Measurements from ENCODE around the gene AP4E1. TPM values are rescaled to one million over a fixed set of nuclear protein-coding genes. Genes with fewer than 3 reads are reported as not detected.
"Not testable (repeated sequence)": the region's sequence is repeated elsewhere in the genome, so short reads cannot be mapped to it uniquely, and the experiment has no call there.

AP4E1 gene
- total RNA-seq, 1 donor from 2014 or later: 7.3 TPM

- no peak for DNase-seq (ENCODE audit: low spot score)
Measured at GRCh38 chr15:50945725-50946124, 37.2 kb downstream of the AP4E1 start.

GRCh38 chr15:50950745-50951144, 42.3 kb downstream of the AP4E1 start:
- DNase-seq (ENCODE audit: low spot score): not testable (repeated sequence)

- DNase-seq (ENCODE audit: low spot score): no peak
Measured at GRCh38 chr15:50953302-50953701, 44.8 kb downstream of the AP4E1 start.

- not testable (repeated sequence) for DNase-seq (ENCODE audit: low spot score)
Measured at GRCh38 chr15:50954837-50955236, 46.4 kb downstream of the AP4E1 start.

GRCh38 chr15:50959717-50960116, 51.2 kb downstream of the AP4E1 start:
- DNase-seq (ENCODE audit: low spot score): no peak

- no peak for DNase-seq (ENCODE audit: low spot score)
Measured at GRCh38 chr15:50964075-50964474, 55.6 kb downstream of the AP4E1 start.

DNA sequence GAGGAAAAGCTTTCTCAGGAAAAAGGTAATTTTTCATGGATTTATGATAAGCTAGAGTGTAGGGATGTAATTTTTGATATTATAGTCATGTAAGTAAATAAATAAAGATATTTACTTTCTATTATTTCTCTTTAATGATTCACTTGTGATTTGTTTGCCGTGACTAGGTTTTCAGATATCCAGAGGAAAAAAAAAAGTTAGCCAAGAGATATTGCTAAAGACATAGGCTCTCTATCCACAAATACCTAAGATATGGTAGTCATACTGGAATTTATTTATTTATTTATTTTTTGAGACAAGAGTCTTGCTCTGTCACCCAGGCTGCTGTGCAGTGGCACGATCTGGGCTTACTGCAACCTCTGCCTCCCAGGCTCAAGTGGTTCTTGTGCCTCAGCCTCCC, 59.9 kb downstream of the AP4E1 start:
- DNase-seq (ENCODE audit: low spot score): no peak

GRCh38 chr15:50970524-50970923, 62.0 kb downstream of the AP4E1 start:
- DNase-seq (ENCODE audit: low spot score): no peak

DNA sequence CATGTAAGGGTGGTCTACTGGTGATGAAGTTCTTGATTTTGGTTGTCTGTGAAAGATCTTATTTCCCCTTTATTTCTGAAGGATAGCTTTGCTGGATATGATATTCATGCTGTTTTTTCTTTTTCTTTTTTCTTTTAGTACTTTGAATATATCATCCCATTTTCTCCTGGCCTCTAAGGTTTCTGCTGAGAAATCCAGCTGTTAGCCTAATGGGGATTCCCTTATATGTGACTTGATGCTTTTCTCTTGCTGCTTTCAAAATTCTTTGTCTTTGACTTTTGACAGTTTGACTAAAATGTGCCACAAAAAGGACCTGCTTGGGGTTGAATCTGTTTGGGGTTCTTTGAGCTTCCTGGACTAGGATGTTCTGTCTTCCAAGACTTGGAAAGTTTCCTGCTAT, 62.6 kb downstream of the AP4E1 start:
- DNase-seq (ENCODE audit: low spot score): no peak

DNA sequence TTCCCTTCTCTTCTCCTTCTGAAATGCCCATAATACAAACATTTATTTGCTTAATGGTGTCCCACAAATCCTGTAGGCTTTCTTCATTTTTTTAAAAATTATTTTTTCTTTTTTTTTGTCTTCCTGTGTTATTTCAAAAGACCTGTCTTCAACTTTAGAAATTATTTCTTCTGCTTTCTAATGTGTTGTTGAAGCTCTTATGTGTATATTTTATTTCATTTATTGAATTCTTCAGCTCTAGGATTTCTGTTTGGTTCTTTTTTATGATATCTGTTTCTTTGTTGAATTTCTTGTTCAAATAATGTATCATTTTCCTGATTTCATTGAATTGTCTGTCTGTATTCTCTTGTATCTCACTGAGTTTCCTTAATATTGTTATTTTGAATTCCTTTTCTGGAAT, 63.1 kb downstream of the AP4E1 start:
- no peak for DNase-seq (ENCODE audit: low spot score)

GRCh38 chr15:50973605-50974004, 65.1 kb downstream of the AP4E1 start:
- no peak for DNase-seq (ENCODE audit: low spot score)

- DNase-seq (ENCODE audit: low spot score): no peak
Measured at GRCh38 chr15:50977162-50977561, 68.7 kb downstream of the AP4E1 start.

- DNase-seq (ENCODE audit: low spot score): no peak
Measured at GRCh38 chr15:50978580-50978979, 70.1 kb downstream of the AP4E1 start.

DNA sequence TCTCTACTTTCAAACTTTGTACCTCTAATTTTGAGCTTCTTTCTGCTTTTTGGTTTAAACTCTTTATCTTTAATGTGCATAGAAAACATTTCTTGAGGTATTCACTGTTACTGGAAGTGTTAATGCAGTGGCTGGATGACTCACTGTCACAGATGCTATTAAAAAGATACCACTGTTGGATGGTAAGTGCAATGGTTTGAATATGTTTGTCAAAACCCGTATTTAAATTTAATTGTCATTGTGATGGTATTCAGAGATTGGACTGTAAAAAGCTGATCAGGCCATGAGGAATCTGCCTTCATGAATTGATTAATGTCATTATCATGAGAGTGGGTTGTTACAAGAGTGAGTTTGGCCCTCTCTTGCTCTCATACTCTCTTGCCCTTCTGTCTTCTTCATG, 70.6 kb downstream of the AP4E1 start:
- no peak for DNase-seq (ENCODE audit: low spot score)

- no peak for DNase-seq (ENCODE audit: low spot score)
Measured at GRCh38 chr15:50993598-50993997, 85.1 kb downstream of the AP4E1 start.

- no peak for DNase-seq (ENCODE audit: low spot score)
Measured at GRCh38 chr15:50996641-50997040, 88.2 kb downstream of the AP4E1 start.

DNA sequence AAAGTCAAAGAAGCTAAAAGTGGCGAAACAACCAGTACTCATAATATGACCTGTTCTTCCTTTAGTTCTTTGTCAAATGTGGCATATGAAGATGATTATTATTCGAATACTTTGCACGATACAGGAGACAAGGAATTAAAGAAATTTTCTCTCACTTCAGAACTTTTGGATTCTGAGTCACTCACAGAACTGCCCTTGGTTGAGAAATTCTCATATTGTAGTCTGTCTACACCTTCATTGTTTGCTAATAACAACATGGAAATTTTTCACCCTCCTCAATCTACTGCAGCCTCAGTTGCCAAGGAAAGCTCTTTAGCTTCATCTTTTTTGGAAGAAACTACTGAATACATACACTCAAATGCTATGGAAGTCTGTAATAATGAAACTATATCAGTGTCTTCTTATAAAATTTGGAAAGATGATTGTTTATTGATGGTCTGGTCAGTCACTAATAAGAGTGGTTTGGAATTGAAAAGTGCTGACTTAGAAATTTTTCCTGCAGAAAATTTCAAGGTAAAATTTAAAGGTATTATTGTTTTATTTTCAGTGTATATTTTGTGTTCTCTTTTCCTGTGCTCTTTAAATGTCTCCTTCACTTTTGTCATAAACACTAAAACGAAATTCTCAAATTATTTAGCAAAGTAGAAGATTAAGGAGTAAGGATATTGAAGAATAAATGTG, 89.0 kb downstream of the AP4E1 start:
- no peak for DNase-seq (ENCODE audit: low spot score)

DNA sequence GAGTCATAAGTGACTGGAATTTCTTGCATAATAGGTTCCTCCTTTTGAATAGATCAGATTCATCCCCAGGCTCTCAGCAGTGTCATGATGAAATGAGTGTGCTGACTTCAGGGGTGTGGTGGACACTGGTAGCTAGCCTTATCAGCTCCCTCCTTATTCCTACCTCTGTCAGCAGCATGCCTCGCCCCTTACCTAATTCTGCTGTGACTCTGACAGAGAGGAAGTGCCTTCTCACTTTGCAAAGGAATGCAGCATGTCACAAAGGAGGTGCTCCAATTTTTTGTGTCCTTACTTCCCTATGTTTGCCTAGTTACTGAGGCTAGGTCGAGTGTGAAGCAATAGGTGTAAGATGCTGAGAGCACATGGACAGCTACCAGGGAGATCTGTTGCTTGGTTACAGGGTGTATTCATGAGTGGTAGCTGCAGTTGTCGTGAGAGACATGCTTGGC, 95.6 kb downstream of the AP4E1 start:
- no peak for DNase-seq (ENCODE audit: low spot score)

DNA sequence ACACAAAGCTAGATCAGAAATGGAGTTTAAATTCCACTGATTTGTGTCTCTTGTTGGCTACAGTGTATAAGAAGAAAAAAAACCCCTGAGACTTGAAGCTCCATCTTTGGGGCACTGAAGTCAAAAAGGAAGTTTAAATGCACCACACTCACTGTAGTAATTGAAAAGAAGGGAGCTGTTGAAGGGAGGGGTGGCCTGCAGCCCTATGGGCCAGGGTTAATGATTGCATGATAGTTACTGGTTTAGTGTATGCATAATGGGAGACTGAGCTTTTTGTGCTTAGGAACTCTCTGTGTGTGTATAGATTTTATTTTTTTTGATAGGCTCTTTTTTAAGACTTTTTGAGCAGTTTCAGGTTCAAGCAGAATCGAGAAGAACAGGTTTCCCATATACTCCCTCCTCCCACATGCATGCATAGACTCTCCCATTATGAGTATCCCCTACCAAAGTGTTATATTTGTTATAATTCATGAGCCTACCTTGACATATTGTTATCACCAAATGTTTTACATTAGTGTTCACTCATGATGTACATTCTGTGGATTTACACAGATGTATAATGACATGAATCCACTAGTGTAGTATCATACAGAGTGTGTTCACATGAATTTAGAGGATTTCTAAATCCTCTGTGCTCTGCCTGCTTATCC, 98.0 kb downstream of the AP4E1 start:
- no peak for DNase-seq (ENCODE audit: low spot score)

- no peak for DNase-seq (ENCODE audit: low spot score)
Measured at GRCh38 chr15:51007131-51007666, 98.7 kb downstream of the AP4E1 start.

DNA sequence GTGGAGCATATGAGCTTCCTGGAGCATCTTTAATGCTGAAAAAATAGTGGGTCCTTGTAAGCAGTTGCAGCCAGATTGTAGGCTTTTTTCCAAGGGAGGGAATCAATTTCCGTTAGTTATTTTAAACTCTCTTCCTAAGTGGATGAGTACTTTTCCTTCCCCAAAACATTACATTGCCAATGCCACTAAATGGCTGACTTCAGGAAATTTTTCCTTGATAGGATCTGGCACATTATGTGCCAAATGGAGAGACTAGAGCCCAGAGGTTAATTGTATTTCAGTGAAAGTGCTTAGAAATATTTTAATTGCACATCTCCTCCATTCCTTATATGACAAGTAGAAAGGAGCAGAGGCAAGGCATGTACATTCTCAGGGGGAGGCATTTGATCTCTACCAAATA, 102.7 kb downstream of the AP4E1 start:
- no peak for DNase-seq (ENCODE audit: low spot score)

DNA sequence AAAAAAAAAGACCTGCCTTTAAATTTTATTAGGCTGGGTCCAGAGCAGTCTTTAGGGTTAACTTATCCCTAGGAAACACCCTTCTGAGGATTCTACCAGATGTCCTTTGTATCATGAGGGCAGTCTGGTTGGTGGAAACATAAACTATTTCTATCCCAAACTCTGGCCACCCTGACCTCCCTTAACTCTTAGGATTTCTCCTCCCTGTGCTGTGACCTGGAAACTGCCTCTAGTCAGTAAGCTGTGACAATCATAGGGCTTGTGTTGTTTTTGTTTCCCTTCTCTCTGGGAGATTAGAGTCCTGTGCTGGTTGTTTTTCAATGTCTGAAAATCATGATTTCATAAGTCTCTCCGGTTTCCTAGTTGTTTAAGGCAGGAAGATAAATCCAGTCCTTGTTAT, 108.1 kb downstream of the AP4E1 start:
- DNase-seq (ENCODE audit: low spot score): no peak

DNA sequence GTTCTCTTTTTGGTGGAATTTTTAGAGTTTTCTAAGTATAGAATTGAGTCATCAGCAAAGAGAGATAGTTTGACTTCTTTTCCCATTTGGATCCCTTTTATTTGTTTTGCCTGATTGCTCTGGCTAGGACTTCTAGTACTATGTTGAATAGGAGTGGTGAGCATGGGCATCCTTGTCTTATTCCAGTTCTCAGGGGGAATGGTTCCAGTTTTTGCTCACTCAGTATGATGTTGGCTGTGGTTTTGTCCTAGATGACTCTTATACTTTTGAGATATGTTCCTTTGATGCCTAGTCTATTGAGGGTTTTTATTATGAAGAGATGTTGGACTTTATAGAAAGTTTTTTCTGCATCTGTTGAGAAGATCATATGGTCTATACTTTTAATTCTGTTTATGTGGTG, 113.7 kb downstream of the AP4E1 start:
- no peak for DNase-seq (ENCODE audit: low spot score)

Measured in mucosa of gallbladder (tissue), 1 donor.